ENCODE results near the gene MAEA.

Gene MAEA

GRCh38 chr4:1356181-1356998, 66.7 kb downstream of the MAEA start (continued):
- TF ChIP-seq, protein P1, sequence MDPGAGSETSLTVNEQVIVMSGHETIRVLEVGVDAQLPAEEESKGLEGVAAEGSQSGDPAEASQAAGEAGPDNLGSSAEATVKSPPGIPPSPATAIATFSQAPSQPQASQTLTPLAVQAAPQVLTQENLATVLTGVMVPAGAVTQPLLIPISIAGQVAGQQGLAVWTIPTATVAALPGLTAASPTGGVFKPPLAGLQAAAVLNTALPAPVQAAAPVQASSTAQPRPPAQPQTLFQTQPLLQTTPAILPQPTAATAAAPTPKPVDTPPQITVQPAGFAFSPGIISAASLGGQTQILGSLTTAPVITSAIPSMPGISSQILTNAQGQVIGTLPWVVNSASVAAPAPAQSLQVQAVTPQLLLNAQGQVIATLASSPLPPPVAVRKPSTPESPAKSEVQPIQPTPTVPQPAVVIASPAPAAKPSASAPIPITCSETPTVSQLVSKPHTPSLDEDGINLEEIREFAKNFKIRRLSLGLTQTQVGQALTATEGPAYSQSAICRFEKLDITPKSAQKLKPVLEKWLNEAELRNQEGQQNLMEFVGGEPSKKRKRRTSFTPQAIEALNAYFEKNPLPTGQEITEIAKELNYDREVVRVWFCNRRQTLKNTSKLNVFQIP (CRISPR knock-in tag; IDR thresholded peaks at IDR 0.05; ENCODE audit: borderline replicate concordance, low read depth), result no peak
- TF ChIP-seq ZFP30 (CRISPR knock-in tag; IDR thresholded peaks at IDR 0.05) (no peak), SNAI2 (CRISPR knock-in tag; IDR thresholded peaks at IDR 0.05) (no peak), ZNF8 (CRISPR knock-in tag; IDR thresholded peaks at IDR 0.05) (no peak), ZC3H10 (CRISPR knock-in tag; IDR thresholded peaks at IDR 0.05) (no peak)

GRCh38 chr4:1357356-1358248, 67.9 kb downstream of the MAEA start:
- ATAC-seq, result no peak
- TF ChIP-seq ESRRG (CRISPR knock-in tag; IDR thresholded peaks at IDR 0.05) (no peak), ISL1 (CRISPR knock-in tag; IDR thresholded peaks at IDR 0.05) (no peak), BACH2 (CRISPR knock-in tag; IDR thresholded peaks at IDR 0.05; ENCODE audit: borderline replicate concordance) (no peak)
- TF ChIP-seq, protein P1 (CRISPR knock-in tag; IDR thresholded peaks at IDR 0.05; ENCODE audit: borderline replicate concordance, low read depth), result no peak

DNA sequence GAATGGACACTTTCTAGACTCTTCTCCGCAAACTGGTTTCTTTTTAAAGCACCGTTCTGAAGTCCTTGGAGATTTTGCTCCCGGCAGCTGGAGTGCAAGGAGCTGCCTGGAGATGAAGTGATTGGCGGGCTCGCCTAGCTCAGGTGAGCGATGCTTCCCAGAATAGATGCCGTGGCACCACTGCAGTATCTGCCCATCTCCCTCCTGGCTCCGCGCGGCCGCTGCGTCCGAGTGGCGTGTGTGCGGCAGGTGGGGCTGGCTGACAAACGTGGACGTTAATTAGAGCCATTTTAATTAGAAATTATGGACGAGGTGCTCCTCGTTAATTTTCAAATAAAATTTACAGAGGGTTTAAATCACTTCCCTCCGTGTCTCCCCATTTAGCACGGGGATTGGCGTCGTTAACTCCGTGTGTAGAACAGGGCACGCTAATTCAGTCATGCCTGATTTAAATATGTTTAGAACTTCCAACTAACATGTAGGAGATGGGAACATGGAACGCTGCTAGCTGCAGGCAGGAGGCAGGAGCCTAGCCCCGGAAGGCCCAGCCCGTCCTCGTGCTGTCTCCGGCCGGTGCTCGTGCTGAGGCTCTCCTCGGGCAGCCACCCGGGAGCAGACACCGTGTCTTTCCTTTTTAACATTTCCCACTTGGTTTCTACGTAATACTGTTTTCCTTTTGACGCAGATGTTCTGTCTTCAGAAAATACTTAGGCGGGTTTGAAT, 68.9 kb downstream of the MAEA start:
- no peak for ATAC-seq
- TF ChIP-seq BACH2 (CRISPR knock-in tag; IDR thresholded peaks at IDR 0.05; ENCODE audit: borderline replicate concordance) (no peak), PPARA (CRISPR knock-in tag; IDR thresholded peaks at IDR 0.05; ENCODE audit: borderline replicate concordance) (no peak), PATZ1 (CRISPR knock-in tag; IDR thresholded peaks at IDR 0.05; ENCODE audit: borderline replicate concordance) (no peak), SNAI2 (CRISPR knock-in tag; IDR thresholded peaks at IDR 0.05) (no peak), GLIS3 (CRISPR knock-in tag; IDR thresholded peaks at IDR 0.05) (no peak)

DNA sequence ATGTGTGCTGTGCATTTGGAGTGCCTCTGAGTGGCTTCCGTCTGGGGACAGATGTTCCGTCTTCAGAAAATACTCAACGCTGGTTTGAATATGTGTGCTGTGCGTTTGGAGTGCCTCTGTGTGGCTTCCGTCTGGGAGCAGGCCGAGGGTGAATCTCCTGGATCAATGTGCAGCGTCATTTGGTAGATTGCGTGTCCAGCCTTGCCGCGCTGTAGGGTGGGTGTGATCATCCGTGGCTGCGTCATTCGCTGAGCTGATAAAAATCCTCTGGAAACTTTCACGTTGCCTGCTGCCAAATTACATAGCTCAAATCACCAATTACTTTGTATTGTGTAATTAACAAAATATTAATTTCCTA, 69.4 kb downstream of the MAEA start:
- no peak for ATAC-seq
- TF ChIP-seq ZNF70 (CRISPR knock-in tag; IDR thresholded peaks at IDR 0.05) (no peak), SNAI2 (CRISPR knock-in tag; IDR thresholded peaks at IDR 0.05) (no peak), ZNF565 (CRISPR knock-in tag; conservative IDR thresholded peaks at IDR 0.05; ENCODE audit: low read depth) (no peak), BACH2 (CRISPR knock-in tag; IDR thresholded peaks at IDR 0.05; ENCODE audit: borderline replicate concordance) (no peak), TOX (CRISPR knock-in tag; IDR thresholded peaks at IDR 0.05; ENCODE audit: borderline replicate concordance) (no peak), TCF4 (CRISPR knock-in tag; IDR thresholded peaks at IDR 0.05; ENCODE audit: borderline replicate concordance) (no peak), ARNTL (CRISPR knock-in tag; IDR thresholded peaks at IDR 0.05; ENCODE audit: borderline replicate concordance, low read depth) (no peak), ISL1 (CRISPR knock-in tag; IDR thresholded peaks at IDR 0.05) (no peak)

DNA sequence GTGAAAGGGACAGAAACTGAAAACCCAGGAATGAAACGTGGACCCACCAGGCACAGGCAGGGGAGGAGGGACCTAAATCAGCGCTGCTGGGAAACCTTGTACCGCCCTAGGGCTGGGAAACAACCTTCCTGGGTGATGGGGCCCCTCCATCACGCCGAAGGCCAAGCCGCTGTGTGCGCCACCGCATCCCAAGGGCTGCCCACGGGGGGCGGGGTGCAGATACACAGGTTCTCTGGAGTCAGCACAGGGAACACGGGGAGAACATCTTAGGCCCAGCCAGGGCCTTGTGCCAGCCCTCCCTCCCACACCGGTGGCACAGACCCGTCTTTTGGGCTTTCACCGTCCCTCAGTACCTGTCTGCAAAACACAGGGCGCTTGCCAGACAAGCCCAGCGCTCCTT, 70.3 kb downstream of the MAEA start:
- no peak for ATAC-seq
- TF ChIP-seq ZFP30 (CRISPR knock-in tag; IDR thresholded peaks at IDR 0.05), result no peak
- TF ChIP-seq, protein P1 (CRISPR knock-in tag; IDR thresholded peaks at IDR 0.05; ENCODE audit: borderline replicate concordance, low read depth), result no peak
- TF ChIP-seq CSDC2 (CRISPR knock-in tag; IDR thresholded peaks at IDR 0.05), result no peak
- TF ChIP-seq, protein P2, sequence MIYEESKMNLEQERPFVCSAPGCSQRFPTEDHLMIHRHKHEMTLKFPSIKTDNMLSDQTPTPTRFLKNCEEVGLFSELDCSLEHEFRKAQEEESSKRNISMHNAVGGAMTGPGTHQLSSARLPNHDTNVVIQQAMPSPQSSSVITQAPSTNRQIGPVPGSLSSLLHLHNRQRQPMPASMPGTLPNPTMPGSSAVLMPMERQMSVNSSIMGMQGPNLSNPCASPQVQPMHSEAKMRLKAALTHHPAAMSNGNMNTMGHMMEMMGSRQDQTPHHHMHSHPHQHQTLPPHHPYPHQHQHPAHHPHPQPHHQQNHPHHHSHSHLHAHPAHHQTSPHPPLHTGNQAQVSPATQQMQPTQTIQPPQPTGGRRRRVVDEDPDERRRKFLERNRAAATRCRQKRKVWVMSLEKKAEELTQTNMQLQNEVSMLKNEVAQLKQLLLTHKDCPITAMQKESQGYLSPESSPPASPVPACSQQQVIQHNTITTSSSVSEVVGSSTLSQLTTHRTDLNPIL (CRISPR knock-in tag; IDR thresholded peaks at IDR 0.05; ENCODE audit: low read depth), result no peak
- TF ChIP-seq PATZ1 (CRISPR knock-in tag; IDR thresholded peaks at IDR 0.05; ENCODE audit: borderline replicate concordance), result no peak
- TF ChIP-seq ESRRG (CRISPR knock-in tag; IDR thresholded peaks at IDR 0.05), result no peak
- TF ChIP-seq ZNF565 (CRISPR knock-in tag; conservative IDR thresholded peaks at IDR 0.05; ENCODE audit: low read depth), result no peak

All from SK-N-SH treated with all-trans-retinoic acid at 6 μM for 48 hours (cell line).